Measurements from ENCODE around the gene NCR3LG1.

- no peak for TF ChIP-seq CTCF (IDR thresholded peaks at IDR 0.05)
- TF ChIP-seq POLR2A (IDR thresholded peaks at IDR 0.05) = no peak
- TF ChIP-seq POLR2AphosphoS5 (IDR thresholded peaks at IDR 0.05) = no peak
Measured at GRCh38 chr11:17396598-17397310, 45.2 kb downstream of the NCR3LG1 start.

Measured in suprapubic skin (tissue), 4 donors.